NCI-H2196 (cell line): Measurements from ENCODE around the gene RASD1.
"Not testable (repeated sequence)": the region's sequence is repeated elsewhere in the genome, so short reads cannot be mapped to it uniquely, and the experiment has no call there.

Experiments used
- DNase-seq: peaks from one replicate; lab custom pipeline; 2025; ENCODE audit not compliant: unreplicated experiment; lab: John Stamatoyannopoulos, UW

Gene RASD1

DNA sequence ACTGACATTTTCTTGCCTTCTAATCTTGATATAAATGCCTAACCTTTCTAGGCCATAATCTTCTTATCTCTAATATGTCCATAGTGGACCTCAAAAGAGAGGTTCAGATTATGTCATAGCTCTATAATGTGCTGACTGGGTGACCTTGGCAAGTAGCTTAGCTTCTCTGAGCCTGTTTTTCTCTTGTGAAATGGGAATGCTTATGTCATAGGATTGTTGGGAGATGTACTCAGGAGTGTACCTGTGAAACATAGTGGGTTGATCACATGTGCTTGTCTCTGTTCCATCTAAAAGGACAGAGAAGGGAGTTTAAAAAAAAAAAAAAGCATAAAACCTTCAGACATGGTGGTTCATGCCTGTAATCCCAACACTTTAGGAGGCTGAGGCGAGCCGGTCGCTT is 17.0 kb downstream of the RASD1 start:
- no peak for DNase-seq

DNA sequence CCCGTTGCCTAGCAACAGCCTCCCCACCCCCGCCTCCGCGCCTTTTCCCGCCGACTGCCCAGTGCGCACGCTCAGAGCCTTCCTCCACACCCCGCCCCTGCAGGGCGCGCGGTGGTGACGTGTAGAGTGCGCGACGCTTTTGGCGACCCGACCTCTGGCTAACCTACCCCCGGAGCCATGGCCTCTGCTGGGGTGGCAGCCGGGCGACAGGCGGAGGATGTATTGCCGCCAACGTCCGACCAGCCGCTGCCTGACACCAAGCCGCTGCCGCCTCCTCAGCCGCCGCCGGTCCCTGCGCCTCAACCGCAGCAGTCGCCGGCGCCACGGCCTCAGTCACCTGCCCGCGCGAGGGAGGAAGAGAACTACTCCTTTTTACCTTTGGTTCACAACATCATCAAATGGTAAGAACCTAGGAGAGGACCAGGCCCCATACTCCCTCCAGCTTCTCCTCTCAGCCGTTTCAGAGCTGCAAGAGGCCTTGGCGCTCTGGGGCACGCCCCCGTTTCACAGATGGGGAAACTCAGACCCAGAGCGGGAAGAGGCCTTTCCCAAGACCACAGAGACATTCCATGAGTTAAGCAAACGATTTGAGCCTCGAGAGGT is 19.2 kb downstream of the RASD1 start, which contains the start of gene MED9:
MED9 (plus strand) TSS at position 136 of the 603 bp plus-strand sequence; CDS start at position 178, 42 bp downstream.
- DNase-seq = peak; percentile 75

DNA sequence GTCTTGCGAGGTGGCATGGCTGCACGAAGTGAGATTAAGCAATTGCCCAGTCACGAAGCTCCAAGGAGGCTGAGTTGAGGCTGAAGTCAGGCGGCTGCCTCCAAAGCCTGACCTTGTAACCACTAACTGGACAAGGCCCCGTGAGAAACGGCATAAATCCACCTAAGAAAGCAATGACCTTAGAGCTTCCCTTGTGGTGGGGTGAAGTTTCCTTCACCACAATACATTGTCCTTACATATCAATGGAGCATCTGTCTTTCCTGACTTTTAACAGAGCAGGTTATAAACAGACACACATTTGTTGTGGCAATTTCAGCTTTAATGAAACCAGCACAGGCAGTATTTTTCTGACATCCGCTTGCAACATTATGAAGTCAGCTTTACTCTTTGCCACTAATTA is 21.9 kb downstream of the RASD1 start:
- no peak for DNase-seq

DNA sequence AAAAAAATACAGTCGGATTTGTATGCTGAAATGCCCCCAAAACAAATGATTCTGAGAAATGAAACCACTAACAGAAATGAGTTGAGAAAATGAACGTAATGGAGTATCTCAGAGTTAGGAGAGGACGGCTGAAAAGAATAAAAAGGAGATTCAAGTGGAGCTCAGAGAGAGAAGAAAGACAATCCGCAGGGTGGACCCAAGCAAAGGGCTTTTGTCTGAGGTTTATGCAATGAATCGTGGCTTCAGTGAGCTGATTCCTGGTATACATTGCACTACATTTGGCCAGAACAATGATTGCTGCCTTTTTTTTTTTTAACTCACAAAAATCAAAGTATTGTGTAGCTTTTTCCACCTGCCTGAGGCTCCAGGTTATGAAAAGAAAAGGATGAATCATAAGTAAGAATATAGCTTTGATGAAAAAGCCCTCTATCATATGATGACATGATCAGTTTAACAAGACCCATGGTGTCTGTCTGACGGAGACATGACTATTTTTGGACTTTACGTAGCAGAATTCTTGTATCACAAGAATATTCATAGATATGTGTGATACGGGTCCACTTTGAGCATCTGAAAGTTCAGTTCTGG is 23.8 kb downstream of the RASD1 start:
- no peak for DNase-seq

DNA sequence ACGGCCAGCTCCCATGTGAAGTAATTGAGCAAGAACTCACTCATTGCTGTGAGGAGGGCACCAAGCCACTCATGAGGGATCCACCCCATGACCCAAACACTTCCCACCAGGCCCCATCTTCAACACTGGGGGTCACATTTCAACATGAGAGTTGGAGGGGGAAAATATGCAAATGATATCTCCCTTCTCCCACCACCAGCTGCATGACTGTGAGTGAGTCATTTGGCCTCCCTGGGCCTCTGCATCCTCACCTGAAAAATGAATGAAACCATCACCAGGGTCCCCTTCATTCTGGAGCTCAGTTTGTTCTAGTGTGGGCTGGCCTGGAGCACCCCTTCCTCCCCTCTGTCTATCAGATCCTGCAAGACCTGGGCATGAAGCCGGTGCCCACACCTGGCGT is 26.2 kb downstream of the RASD1 start:
- DNase-seq = no peak

DNA sequence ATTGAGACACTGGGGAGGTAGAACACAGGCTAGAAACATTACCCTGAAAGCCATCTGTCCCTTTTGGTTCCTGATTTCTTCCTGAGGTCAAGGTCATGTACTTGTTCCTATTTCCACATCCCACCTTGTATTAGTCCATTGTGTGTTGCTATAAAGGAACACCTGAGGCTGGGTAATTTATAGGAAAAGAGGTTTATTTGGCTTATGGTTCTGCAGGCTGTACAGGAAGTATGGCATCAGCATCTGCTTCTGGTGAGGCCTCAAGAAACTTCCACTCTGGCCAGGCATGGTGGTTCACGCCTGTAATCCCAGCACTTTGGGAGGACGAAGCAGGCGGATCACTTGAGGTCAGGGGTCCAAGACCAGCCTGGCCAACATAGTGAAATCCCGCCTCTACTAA is 26.8 kb downstream of the RASD1 start:
- no peak for DNase-seq

DNA sequence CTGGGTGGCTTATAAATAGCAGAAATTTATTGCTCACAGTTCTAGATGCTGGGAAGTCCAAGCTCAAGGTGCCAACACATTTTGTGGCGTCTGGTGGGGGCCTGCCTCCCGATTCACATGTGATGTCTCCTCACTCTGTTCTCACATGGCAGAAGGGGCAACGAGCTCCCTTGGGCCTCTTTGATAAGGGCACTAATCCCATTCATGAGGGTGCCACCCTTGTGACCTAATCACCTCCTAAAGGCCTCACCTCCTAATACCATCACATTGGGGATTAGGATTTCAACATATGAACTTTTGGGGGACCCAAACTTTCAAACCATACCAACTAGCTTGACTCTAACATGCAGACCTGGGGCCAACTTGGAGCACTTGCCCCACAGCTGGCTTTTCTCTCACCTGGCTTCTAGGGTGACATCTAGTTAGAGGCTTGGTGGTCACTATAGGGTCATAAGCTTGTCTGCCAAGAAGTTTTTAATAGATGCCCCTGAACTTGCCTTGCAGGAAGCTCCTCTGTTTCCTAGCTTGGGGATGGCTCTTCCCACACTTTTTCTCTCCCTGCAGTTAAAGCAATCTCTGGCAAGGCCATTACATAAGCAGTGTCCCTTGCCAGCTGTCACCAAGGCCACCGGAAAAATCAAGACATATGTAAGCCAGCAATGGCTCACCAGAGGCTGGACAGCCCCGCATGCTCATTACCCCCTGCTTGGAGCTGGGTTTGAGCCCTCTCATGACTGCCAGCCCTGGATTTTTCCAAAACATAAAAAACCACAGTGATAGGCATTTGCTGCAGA is 27.8 kb downstream of the RASD1 start:
- DNase-seq = no peak

DNA sequence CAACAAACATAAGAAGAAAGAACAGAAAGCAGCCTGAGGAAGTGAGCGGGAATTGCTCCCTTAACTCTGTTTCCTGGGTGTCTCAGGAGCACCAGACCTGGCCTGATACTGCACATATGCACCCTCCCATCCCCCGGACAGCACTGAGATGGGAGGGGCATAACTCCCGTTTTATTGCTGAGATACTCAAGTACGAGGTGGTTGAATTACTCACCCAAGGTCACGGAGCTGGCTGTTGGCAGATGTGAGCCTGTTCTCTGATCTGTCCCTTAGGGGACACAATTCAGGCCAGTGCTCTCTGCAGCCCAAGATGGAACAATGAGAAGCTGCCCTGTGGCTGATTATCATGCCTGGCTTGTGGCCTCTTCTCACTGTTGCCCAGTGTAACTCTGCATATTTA is 28.5 kb downstream of the RASD1 start:
- no peak for DNase-seq

DNA sequence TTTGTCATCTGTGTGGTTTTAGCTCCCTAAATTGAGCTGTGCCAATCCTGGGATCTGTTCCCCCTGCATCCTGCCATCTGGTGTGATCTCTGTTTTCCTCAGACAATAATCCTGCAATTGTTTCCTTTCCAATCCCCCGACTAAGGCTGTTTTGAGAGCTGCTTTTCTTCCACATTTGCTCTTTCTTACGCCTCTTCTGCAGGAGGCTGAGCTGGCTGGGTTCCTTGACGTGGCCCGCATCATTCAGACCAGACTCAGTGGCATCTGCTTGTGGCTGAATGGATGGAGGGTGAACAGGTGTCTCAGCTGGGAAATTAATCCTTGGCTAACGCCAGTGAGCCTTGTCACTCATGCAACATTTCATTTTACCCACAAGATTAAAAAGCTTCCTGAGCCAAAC is 29.2 kb downstream of the RASD1 start:
- no peak for DNase-seq

DNA sequence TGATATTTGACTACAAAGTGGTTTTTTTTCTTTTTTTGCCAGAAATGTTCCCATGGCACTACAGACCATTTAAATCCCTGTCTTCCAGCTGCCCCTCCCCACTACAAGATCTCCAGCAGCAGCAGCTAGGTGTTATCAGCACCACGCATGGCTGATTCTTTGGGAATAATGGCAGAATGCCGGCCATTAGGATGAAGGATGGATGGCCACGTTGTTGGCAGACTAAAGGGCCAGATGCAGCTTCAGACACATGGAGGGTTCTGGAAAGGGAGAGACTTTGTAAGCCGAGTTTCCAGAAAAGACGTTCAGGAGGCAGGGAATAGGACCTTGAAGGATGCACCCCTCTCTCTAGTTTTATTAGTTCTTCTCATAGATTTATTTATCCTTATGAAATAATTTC is 29.7 kb downstream of the RASD1 start:
- no peak for DNase-seq

DNA sequence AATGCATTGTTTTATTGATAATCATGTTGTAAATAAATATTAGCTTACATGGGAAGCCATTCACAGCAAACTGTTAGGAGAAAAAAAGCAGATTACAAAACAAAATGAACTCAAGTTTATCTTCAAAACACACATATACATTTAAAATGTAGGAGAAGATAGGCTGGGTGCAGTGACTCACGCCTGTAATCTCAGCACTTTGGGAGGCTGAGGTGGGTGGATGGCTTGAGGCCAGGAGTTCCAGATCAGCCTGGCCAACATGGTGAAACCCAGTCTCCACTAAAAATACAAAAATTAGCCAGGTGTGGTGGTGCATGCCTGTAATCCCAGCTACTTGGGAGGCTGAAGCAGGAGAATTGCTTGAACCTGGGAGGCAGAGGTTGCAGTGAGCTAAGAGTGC is 30.3 kb downstream of the RASD1 start:
- not testable (repeated sequence) for DNase-seq

DNA sequence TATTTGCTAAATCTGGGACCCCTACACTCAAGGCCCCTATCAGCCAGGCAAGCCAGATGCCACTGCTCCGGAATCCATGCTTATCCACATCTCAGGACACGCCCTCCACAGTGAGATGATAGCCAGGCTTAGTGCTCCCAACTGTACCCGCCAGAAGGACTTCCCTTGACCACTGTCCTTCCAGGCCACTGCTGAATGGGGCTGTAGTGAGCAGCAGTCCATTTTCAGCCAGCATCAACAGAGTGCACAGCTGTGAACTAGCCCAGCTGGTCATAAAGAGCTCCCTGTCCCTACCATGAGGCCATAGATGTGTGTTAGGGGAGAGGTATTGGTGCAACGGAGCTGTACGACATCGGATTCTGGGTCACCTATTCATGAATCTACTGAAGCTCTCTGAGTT is 32.4 kb downstream of the RASD1 start:
- no peak for DNase-seq

DNA sequence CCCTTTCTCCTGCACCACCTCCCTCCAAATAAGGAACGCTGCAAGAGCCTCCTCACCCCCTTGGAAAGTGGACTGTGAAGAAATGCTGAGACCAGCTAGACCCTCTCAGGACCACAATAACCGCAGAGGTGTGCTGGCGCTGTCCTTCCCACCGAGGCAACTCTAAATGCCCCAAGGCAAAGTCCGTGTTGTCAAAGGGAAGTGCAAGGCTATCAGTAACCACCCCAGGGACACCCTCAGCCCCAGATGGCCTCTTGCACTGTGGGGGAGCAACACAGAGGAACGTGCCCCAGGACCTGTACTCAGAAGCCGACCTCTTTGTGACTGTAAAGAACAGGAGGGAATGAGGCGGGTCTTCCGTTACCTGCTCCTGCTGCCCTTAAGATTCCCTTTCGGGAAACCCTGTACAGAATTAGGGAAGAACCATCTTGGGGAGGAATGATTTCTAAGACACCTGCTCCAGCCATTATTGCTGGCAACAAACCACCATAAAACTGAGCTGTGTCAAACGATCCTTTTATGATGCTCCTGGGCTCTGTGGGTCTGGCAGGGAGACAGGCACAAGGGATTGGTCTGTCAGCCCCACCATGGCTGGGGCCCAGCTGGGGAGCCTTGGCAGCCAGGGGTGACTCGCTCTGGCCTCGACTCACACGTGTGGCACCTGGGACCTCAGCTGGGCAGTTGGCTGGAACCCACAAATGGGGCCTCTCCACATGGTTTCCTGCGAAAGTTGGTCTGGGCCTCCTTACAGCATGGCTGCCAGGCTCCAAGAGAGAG is 34.0 kb downstream of the RASD1 start:
- no peak for DNase-seq

DNA sequence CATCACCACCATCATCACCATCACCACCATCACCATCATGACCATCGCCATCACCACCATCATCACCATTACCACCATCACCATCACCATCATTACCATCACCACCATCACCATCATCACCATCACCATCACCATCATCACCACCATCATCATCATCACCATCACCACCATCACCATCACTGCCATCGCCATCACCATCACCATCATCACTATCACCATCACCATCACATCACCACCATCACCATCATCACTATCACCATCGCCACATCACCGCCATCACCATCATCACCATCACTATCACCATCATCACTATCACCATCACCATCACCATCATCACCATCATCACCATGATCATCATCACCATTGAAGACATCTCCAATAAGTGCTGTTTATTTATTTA is 36.2 kb downstream of the RASD1 start:
- no peak for DNase-seq

DNA sequence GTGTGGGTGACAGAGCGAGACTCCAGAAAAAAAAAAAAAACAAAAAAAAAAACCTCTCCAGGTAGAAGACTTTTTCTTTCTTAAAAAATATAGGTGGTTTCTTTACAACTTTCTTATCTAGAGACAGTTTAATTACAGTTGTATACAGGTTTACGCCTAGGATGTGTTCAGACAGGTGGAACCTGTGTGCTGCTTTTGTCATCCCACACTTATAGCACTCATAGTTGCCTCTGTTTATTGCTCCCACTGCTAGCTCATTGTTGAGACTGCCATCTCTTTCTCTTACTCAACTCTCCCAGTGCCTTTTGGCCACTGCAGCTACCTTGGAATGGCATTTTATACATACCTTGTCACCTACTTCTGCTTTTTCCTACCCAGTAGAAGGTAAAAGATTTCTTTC is 38.5 kb downstream of the RASD1 start:
- no peak for DNase-seq

DNA sequence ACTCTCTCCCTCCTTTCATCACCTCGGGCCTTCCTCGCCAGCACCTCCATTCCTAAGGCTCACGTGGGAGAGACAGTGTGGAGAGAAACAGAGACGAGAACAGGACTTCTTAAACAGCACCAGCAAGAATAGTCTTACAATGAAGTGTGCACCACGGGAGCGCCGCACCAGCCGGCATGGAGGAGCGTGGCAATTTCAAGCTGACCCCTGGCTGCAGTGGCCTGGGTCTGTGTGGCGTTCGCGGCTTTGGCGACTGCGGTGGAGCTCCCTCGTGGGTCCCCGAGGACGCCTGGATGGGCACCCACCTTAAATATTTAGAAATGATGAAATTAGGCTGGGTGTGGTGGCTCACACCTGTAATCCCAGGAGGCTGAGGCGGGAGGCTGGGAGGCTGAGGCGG is 39.9 kb downstream of the RASD1 start:
- no peak for DNase-seq

DNA sequence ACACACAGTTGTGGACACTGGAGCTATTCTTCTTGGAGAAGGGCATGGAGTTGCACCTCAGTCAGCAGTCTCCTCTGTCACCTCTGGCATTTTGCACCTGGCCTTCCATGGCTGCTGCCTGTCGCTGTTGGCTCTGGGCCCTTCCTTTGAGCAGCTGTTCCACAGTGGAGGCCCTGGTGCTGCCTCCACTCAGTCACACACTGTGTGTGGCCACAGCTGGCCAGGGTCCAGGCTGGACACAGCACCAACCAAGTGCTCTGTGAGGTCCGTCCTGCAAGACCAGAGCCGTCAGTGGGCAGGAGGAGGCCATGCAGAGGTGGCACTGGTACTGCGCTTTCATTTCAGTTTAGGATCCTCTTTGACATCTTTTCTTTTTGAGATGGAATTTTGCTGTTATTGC is 41.0 kb downstream of the RASD1 start:
- DNase-seq = peak; percentile 24

DNA sequence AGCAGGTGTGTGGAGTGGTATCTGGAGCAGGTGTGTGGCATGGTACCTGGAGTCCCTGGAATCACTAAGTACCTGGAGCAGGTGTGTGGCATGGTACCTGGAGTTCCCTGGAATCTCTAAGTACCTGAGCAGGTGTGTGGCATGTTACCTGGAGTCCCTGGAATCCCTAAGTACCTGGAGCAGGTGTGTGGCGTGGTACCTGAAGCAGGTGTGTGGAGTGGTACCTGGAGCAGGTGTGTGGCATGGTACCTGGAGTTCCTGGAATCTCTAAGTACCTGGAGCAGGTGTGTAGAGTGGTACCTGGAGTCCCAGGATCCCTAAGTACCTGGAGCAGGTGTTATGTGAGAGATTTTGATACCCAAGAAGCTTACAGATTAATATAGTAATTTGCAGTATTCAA is 41.5 kb downstream of the RASD1 start:
- DNase-seq = peak; percentile 6

DNA sequence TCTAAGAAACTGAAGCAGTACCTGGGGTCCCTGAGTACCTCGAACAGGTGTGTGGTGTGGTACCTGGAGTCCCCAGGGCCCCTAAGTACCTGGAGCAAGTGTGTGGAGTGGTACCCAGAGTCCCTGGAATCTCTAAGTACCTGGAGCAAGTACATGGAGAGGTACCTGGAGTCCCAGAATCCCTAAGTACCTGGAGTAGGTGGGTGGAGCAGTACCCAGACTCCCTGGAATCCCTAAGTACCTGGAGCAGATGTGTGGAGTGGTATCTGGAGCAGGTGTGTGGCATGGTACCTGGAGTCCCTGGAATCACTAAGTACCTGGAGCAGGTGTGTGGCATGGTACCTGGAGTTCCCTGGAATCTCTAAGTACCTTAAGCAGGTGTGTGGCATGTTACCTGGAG is 41.9 kb downstream of the RASD1 start:
- no peak for DNase-seq

DNA sequence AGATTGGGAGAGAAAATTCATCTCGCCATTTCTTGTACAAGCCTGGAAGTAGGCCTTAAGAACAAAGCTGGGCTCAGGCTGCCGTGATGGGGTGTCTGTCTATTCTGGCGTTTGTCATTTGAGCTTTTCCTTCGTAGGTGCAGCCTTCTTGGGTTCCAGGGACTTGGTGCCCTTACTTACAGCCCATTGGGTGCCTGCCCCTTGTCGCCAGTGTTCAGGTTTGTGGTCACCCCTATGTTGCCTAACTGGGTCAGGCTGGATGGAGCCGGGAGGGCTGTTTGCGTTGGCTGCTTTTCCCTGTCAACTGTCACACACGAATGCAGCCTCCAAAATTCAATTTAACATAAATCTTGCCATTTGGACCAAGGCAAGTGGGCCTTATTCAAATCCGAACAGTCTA is 43.1 kb downstream of the RASD1 start:
- no peak for DNase-seq

DNA sequence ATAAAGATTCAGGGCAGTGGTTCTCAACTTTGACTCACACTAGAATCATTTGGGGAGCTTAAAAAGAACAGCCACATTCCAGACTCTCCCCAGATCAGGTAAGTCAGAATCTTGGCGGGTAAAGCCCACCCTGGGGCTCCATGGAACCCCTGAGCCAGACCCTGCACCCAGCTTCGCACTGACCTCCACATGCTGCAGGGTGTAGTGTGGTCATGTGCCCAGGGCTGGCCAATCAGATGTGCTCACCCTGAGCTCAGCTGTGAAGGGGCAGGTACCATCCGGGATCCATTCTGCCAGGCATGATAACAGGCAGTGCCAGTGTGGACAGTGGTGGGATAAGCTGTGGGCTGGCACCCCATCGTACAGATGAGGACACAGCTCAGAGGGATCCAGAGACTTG is 47.5 kb downstream of the RASD1 start:
- DNase-seq = no peak

DNA sequence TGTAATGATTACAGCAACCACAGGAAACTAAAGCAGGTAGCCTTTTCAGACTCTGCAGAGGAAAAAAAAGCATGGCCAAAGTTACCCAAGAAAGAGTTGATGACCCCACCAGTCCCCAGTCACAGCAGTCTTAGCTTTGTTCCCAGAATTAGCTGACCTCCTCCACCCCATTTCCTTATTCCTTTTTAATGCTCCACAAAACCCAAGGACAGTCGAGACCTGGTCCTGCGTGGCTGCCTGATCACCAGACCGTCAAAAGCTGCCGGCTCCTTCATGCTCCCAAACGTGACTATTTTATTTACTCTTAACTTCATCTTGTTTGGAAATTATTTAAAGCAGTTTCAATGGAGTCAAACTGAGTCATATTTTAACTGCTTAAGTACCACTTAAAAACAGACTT is 48.1 kb downstream of the RASD1 start:
- no peak for DNase-seq
